Activated T-cell treated with anti-CD3 and anti-CD28 coated beads, Interleukin-2, amount 50 U/mL, for 1 hour (primary cell): ENCODE results near the gene STK4.

Source experiments
- DNase-seq: peaks from one replicate; pipeline ENCODE4 v3.0.0-alpha.2; 2020

STK4 gene

GRCh38 chr20:45091366-45091765 lies 125.1 kb downstream of the STK4 start:
- no peak for DNase-seq

GRCh38 chr20:45092898-45093297 lies 126.6 kb downstream of the STK4 start:
- DNase-seq = no peak

- DNase-seq = no peak
Measured at GRCh38 chr20:45094201-45094600, 127.9 kb downstream of the STK4 start.

GRCh38 chr20:45094864-45095574 lies 128.7 kb downstream of the STK4 start:
- DNase-seq = no peak

GRCh38 chr20:45095805-45096238 lies 129.5 kb downstream of the STK4 start:
- DNase-seq = peak; percentile 52

- no peak for DNase-seq
Measured at GRCh38 chr20:45096781-45097180, 130.5 kb downstream of the STK4 start.

GRCh38 chr20:45097485-45098102 lies 131.3 kb downstream of the STK4 start:
- DNase-seq = peak; percentile 49

GRCh38 chr20:45098103-45098773 lies 131.9 kb downstream of the STK4 start:
- peak; percentile 26 for DNase-seq

GRCh38 chr20:45100563-45101245 lies 134.4 kb downstream of the STK4 start, which contains the start of gene KCNS1:
Gene KCNS1, minus strand, starts transcription at chr20:45101127. Its CDS starts 1,891 bp downstream, at chr20:45099236.
- no peak for DNase-seq

- DNase-seq = no peak
Measured at GRCh38 chr20:45101333-45101850, 135.1 kb downstream of the STK4 start.

- no peak for DNase-seq
Measured at GRCh38 chr20:45103072-45103471, 136.8 kb downstream of the STK4 start.

- no peak for DNase-seq
Measured at GRCh38 chr20:45104786-45105185, 138.5 kb downstream of the STK4 start.

GRCh38 chr20:45105317-45105716 lies 139.0 kb downstream of the STK4 start:
- no peak for DNase-seq

GRCh38 chr20:45109634-45110033 lies 143.3 kb downstream of the STK4 start:
- DNase-seq = no peak

GRCh38 chr20:45110301-45110700 lies 144.0 kb downstream of the STK4 start:
- no peak for DNase-seq

- DNase-seq = no peak
Measured at GRCh38 chr20:45111285-45111684, 145.0 kb downstream of the STK4 start.

- DNase-seq = no peak
Measured at GRCh38 chr20:45111799-45112471, 145.6 kb downstream of the STK4 start.

GRCh38 chr20:45112754-45113153 lies 146.4 kb downstream of the STK4 start:
- DNase-seq = no peak

GRCh38 chr20:45113865-45114264 lies 147.6 kb downstream of the STK4 start:
- no peak for DNase-seq

- DNase-seq = no peak
Measured at GRCh38 chr20:45114465-45115385, 148.4 kb downstream of the STK4 start, which contains the start of gene WFDC5. Gene WFDC5, minus strand, starts transcription at chr20:45115174. Its CDS starts 91 bp downstream, at chr20:45115083.

GRCh38 chr20:45115386-45115774 lies 149.1 kb downstream of the STK4 start:
- DNase-seq = no peak
